ENCODE measurements around the gene TMSB10.

TMSB10 gene

GRCh38 chr2:84954329-84954728, 48.9 kb downstream of the TMSB10 start:
- ATAC-seq, result no peak
- Mint-ChIP-seq H3K27me3 (no peaks in the 10 kb centered on the region), H3K4me3 (no peak overlapping the region), H3K4me1 (peaks cover 14% of the 10 kb centered on the region), H3K27ac (no peak overlapping the region), H3K9me3 (no peaks in the 10 kb centered on the region)
- no peak for DNase-seq
